ENCODE data around the gene ADAMTS17. TPM values are rescaled to one million over a fixed set of nuclear protein-coding genes. Genes with fewer than 3 reads are reported as not detected.

Gene ADAMTS17
- polyA plus RNA-seq (ENCODE audit: insufficient read depth in 1 of 5, insufficient read length in 5 of 5, low replicate concordance in 1 of 5), result 1 to 10 TPM; 1.9 to 4.1 (median 3.0) TPM
- long read RNA-seq, donor 1, result 0 reads
- long read RNA-seq, donor 2, result 0 reads
- long read RNA-seq, donor 3, result 0 reads
- long read RNA-seq, donor 4, result 0 reads
- long read RNA-seq, donor 5, result 0 reads
- long read RNA-seq, donor 6, result 0 reads
- long read RNA-seq, donor 7, result 0 reads
- long read RNA-seq, donor 8, result 0 reads

- DNase-seq, result peak; percentile 96 to 97
These were observed at the start of gene ADAMTS17 for GRCh38 chr15:100341750-100342560. Gene ADAMTS17 (minus strand): TSS chr15:100341975. CDS start chr15:100341899, 76 bp downstream.

GRCh38 chr15:100385300-100386050, 43.7 kb upstream of the ADAMTS17 start:
- DNase-seq, result no peak

- no peak for DNase-seq
These were observed 42.3 kb upstream of the ADAMTS17 start for GRCh38 chr15:100384108-100384410.

- peak in 1 of 2 donors; percentile 5 for DNase-seq
These were observed 41.7 kb upstream of the ADAMTS17 start for GRCh38 chr15:100383302-100384107.

- no peak for DNase-seq
These were observed 32.2 kb upstream of the ADAMTS17 start for GRCh38 chr15:100373942-100374341.

- no peak for DNase-seq
These were observed 31.5 kb upstream of the ADAMTS17 start for GRCh38 chr15:100373120-100373896.

GRCh38 chr15:100372739-100373119, 31.0 kb upstream of the ADAMTS17 start:
- DNase-seq, result no peak

GRCh38 chr15:100355342-100355741, 13.6 kb upstream of the ADAMTS17 start:
- DNase-seq, result no peak

GRCh38 chr15:100353449-100353848, 11.7 kb upstream of the ADAMTS17 start:
- no peak for DNase-seq

- DNase-seq, result peak; percentile 83 to 86
These were observed 8.9 kb upstream of the ADAMTS17 start for GRCh38 chr15:100350434-100351226.

- DNase-seq, result peak; percentile 91 to 93
These were observed 8.1 kb upstream of the ADAMTS17 start for GRCh38 chr15:100349696-100350433.

- no peak for DNase-seq
These were observed 7.5 kb upstream of the ADAMTS17 start for GRCh38 chr15:100349321-100349695.

GRCh38 chr15:100348578-100348977, 6.8 kb upstream of the ADAMTS17 start:
- no peak for DNase-seq

GRCh38 chr15:100346866-100347512, 5.2 kb upstream of the ADAMTS17 start:
- no peak for DNase-seq

GRCh38 chr15:100345438-100345837, 3.7 kb upstream of the ADAMTS17 start:
- DNase-seq, result no peak

GRCh38 chr15:100343251-100343650, 1.5 kb upstream of the ADAMTS17 start:
- no peak for DNase-seq

GRCh38 chr15:100341239-100341749, 481 bp downstream of the ADAMTS17 start:
- DNase-seq, result no peak

GRCh38 chr15:100340721-100341238, 995 bp downstream of the ADAMTS17 start:
- DNase-seq, result no peak

Measured in right lung (tissue), 10 donors.